Stimulated activated naive CD8-positive, alpha-beta T cell treated with anti-CD3 and anti-CD28 coated beads, Interleukin-15, Interleukin-2, amounts not matched to agents 100 ng/mL and 50 ng/mL, for 24 hours (primary cell): ENCODE results near the gene CACNA2D3.

Source experiments
- H3K27ac Mint-ChIP-seq: one replicate; pipeline ENCODE4 v1.8.0; 2021; ENCODE audit warnings: mild to moderate bottlenecking, mixed read lengths
- H3K27me3 Mint-ChIP-seq: one replicate; pipeline ENCODE4 v1.8.0; 2021; ENCODE audit warnings: mixed read lengths
- H3K36me3 Mint-ChIP-seq: one replicate; pipeline ENCODE4 v1.8.0; 2021; ENCODE audit warnings: low read depth, mixed read lengths
- H3K4me1 Mint-ChIP-seq: one replicate; pipeline ENCODE4 v1.8.0; 2021; ENCODE audit warnings: low read depth, mixed read lengths
- H3K4me3 Mint-ChIP-seq: one replicate; pipeline ENCODE4 v1.8.0; 2021; ENCODE audit warnings: mild to moderate bottlenecking, mixed read lengths
- H3K9me3 Mint-ChIP-seq: one replicate; pipeline ENCODE4 v1.8.0; 2021; ENCODE audit warnings: mixed read lengths

Gene CACNA2D3

DNA sequence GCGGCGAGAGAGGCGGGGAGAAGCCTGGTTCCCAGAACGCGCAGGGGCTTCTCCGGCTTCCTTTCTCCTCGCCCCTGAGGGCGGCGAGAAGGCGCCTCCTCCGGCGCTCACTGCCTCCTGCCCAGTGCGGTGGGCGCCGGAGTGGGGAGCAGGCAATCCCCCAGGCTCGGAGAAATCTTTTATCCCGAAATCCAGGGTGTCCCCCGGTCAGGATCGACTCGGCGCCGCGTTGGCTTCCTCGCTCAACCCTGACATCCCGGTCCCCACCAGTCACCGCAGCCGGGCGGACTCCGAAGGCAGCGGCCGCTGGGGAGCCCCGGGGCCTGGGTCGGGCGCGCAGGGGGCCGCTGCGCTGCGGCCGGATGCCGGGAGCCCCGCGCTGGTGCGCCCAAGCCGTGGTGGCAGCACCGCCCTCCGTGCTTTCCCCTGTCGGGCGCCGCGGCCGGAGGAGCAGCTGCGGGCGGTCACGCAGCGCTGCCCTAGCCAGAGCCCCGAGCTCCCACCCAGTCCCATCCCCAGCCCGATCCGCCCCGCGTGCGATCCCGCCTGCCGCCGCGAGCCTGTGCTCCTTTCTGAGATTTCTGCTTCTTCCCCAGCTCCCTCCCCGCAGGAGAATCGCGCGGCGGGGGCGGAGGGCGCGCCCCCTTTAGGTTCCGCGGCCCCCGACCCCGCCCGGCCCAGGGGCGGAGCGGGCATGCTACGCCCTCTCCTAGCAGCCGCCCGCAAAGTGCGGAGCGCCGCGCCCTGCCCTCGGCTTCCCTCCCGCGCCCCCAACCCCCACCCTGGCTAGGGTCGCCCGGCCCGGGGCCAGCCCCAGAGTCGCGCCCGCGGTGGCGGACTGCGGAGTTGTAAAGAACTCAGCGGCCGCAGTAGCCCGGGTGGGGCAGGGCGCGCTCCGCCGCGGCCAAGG, 683 bp upstream of the CACNA2D3 start:
- Mint-ChIP-seq H3K27ac (no peak overlapping the region), H3K27me3 (peaks cover 55% of the 10 kb centered on the region), H3K4me1 (peaks cover 4% of the 10 kb centered on the region), H3K9me3 (no peaks in the 10 kb centered on the region), H3K4me3 (no peak overlapping the region), H3K36me3 (no peaks in the 10 kb centered on the region)

DNA sequence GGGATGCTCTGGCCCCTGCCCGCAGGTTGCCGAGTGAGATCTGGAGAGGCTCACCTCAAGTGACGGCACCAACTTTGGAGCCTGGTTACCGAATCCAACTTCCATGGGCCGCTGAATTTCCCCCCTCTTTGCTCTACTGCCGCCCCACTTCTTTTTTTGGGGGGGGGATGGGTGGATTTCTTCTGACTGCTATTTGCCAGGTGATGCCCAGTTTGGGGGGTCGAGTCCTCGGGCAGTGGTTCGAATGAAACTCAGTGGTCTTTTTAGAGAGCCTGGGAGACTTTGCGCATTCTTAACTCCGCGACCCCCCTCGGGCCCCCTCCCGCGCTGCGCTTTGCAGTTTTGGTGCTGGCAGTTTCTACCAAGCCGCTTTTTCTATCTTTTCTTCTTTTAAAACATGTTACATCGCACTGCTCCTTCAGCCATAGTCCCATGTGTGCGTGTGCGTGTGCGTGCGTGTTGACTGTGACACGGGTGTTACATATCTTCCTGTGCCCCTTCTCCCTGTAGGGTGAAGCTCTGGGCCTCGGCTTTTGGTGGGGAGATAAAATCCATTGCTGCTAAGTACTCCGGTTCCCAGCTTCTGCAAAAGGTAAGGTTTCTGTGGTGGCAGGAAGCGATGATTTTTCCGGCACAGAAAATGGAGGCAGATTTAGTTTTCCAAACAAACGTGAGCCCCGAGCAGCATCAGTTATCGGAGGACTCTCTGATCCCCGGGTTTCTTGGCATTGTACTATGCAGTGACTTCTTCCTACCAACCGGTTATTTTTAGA, 837 bp downstream of the CACNA2D3 start:
- Mint-ChIP-seq H3K27ac (no peak overlapping the region), H3K36me3 (no peaks in the 10 kb centered on the region), H3K27me3 (peaks cover 43% of the 10 kb centered on the region), H3K4me3 (peak overlapping the region; percentile 26), H3K9me3 (no peaks in the 10 kb centered on the region), H3K4me1 (peaks cover 4% of the 10 kb centered on the region)

DNA sequence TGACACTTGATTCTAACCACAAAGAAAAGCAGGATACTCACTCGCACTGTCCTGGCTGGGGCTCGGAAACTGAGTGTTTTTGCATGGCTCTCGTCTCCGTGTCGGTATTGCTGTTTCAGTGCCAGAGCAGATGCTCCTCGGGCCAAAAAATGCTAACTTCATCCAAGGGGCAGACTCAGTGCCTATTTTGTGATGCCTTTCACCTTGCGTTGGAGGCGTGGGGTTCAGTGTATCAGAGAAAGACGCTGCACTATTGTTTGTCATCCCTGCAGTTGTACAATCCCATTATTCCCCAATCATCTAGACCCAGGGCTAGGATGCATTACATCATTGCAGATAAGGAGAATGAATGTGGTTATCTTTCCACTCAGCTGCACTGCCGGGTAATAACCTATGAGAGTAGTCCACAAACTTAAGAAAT, 1.4 kb downstream of the CACNA2D3 start:
- Mint-ChIP-seq H3K9me3 (no peaks in the 10 kb centered on the region), H3K4me1 (peaks cover 4% of the 10 kb centered on the region), H3K4me3 (peak overlapping the region; percentile 26), H3K27ac (no peak overlapping the region), H3K27me3 (peaks cover 46% of the 10 kb centered on the region), H3K36me3 (no peaks in the 10 kb centered on the region)

DNA sequence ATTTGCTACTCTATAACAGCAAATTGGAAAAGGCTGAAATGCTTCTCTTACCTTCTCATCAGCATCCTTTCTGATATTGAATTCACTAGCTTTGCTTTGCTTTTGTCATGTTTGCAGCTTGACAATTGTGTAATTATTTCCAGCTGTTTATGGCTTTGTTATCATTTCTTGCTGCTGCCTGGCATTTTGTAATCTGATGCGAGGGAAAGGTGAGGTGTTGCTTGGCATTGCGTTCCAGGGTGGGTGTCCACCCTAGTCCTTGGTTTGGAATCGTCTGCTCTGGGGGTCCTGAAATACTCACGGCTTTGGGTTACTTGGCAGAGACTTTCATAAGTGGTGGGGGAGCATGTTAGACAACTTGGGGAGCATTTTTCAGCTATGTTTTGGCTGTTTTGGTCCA, 2.9 kb downstream of the CACNA2D3 start:
- Mint-ChIP-seq H3K27ac (no peak overlapping the region), H3K36me3 (no peaks in the 10 kb centered on the region), H3K27me3 (peaks cover 39% of the 10 kb centered on the region), H3K4me1 (peaks cover 4% of the 10 kb centered on the region), H3K4me3 (no peak overlapping the region), H3K9me3 (no peaks in the 10 kb centered on the region)

DNA sequence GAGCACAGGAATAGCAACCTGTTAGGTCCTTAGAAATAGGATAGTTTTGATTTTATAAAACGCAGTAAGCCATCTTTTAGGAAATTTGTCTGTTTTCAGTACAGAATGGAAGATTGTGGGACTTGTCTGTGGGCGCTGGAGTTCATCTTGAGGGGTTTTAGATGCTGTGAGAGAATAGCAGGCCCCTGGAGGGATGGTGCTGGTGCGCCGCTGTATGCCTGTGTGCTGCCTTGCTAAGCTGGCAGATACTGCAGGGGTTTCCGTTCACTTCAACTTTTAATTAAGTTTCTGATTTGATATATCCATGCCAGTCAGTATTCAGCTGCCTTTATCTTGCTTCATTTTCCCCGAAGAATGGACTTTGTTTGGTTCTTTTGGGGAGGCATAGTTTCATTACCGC, 4.2 kb downstream of the CACNA2D3 start:
- Mint-ChIP-seq H3K36me3 (no peaks in the 10 kb centered on the region), H3K4me1 (peaks cover 4% of the 10 kb centered on the region), H3K9me3 (no peaks in the 10 kb centered on the region), H3K27ac (no peak overlapping the region), H3K4me3 (no peak overlapping the region), H3K27me3 (peaks cover 42% of the 10 kb centered on the region)

DNA sequence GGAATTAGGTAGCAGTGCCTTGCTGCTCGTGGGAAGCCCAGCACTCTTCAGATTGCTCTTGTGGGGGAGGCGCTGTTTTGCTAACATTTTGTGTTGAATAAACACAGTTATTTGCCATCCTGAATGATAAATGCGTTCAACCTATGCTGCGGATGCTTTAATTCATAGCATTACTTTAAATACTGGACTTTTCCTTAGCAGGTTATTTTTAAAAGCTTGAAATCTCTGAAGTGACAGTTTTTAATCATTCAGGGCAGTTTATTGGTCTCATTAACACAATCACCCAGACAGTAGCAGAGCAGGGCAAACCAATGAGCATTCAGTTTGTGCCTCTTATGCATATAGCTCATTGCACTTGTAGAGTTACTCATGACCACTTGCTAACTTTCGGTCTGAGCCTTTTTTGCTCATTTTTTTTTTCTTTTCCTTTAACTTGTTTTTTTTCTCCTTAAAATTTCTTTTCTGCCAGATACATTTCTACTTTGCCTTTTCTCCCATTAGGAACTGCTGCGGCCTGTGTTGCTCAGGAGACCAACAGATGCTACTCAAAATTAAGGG, 5.2 kb downstream of the CACNA2D3 start:
- no peak overlapping the region for H3K4me3 Mint-ChIP-seq
- H3K27me3 Mint-ChIP-seq = peaks cover 42% of the 10 kb centered on the region
- no peak overlapping the region for H3K27ac Mint-ChIP-seq
- H3K36me3 Mint-ChIP-seq = no peaks in the 10 kb centered on the region
- H3K4me1 Mint-ChIP-seq = peaks cover 4% of the 10 kb centered on the region
- no peaks in the 10 kb centered on the region for H3K9me3 Mint-ChIP-seq

DNA sequence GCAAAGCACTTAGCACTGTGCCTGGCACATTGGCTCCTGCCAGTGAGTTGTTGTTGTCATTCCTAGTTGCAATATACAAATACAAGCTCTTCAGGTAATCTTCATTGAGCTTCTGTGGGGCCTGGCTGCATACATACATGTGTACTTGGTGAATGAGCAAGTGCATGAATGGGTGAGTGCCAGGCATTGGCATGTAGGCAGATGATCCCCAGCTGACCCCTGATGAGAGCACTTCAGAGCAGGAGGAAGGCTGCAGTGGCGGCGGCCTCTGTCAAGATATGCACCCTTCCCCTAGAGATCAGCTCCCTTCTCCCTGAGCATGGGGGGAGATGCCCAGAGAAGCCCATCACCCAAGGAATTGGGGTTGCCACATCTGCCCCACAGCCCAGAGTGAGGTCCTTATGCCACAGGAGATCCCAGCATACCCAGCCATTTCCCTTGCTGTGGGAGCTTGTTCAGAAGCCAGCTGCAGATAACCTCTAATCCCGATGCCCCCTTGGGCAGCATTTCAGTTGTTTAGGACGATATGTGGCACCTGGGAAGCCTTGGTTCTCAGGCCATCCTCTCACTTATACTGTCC, 8.8 kb downstream of the CACNA2D3 start:
- H3K27me3 Mint-ChIP-seq = peaks cover 13% of the 10 kb centered on the region
- H3K9me3 Mint-ChIP-seq = no peaks in the 10 kb centered on the region
- H3K36me3 Mint-ChIP-seq = no peaks in the 10 kb centered on the region
- no peak overlapping the region for H3K4me3 Mint-ChIP-seq
- H3K4me1 Mint-ChIP-seq = no peaks in the 10 kb centered on the region
- no peak overlapping the region for H3K27ac Mint-ChIP-seq

DNA sequence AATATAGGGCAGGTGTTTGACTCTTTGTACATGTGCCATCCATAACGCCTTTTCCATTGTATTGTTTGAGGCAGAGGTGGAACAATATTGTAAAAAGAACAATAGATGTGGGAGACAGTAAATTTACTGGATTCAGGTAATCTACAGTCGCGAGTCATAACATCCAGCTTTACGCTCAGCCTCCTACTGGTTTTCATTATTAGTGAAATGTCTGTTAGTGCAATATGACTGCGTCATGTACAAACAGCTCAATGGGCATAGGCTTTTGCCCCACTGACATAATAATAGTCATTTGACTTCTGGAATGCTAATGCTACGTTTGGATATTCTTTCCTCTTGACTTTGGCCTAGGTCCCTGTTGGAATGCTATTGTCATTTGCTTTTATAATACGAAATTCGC, 9.5 kb downstream of the CACNA2D3 start:
- Mint-ChIP-seq H3K9me3 (no peaks in the 10 kb centered on the region), H3K4me1 (no peaks in the 10 kb centered on the region), H3K4me3 (no peak overlapping the region), H3K27ac (no peak overlapping the region), H3K36me3 (no peaks in the 10 kb centered on the region), H3K27me3 (peaks cover 13% of the 10 kb centered on the region)

DNA sequence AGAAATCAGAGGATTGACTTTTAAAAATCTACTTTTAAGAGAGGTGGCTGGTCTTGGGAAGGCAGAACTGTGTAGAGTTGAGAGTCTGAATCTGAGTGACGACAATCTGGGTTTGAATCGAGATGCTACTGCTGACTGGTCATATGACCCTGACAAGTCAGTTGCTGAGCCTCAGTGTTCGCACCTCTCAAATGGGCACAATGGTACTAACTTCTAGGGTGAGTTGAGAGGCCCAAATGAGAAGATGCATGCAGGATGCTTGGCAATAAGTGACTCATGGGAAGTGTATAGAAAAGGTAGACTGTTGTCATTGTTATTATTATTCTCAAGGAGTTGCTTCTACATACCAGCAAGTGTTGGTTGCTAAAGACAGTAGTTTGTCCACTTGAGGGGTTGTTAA, 10.3 kb downstream of the CACNA2D3 start:
- no peaks in the 10 kb centered on the region for H3K36me3 Mint-ChIP-seq
- no peak overlapping the region for H3K4me3 Mint-ChIP-seq
- no peak overlapping the region for H3K27ac Mint-ChIP-seq
- H3K4me1 Mint-ChIP-seq = no peaks in the 10 kb centered on the region
- H3K9me3 Mint-ChIP-seq = no peaks in the 10 kb centered on the region
- H3K27me3 Mint-ChIP-seq = peaks cover 13% of the 10 kb centered on the region

DNA sequence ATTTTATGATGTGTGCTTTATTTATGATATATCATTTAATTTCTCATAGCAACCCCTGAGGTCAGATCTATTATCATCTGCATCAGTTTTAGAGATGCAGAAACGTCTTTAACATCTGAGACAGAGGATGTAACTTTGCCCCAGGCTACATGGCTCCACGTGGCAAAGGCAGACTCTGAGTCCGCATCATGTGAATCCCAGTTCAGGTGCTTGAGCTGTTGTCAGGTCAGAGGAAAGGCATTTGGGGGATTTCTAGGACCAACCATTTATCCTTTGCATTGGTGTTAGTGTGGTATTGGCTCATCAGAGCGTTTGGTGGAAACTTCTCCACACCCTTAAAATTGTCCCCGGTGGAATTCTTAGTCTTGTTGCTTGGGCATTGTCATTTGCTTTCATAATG, 10.8 kb downstream of the CACNA2D3 start:
- Mint-ChIP-seq H3K4me1 (no peaks in the 10 kb centered on the region), H3K27ac (no peak overlapping the region), H3K36me3 (no peaks in the 10 kb centered on the region), H3K9me3 (no peaks in the 10 kb centered on the region), H3K27me3 (peaks cover 13% of the 10 kb centered on the region), H3K4me3 (no peak overlapping the region)

DNA sequence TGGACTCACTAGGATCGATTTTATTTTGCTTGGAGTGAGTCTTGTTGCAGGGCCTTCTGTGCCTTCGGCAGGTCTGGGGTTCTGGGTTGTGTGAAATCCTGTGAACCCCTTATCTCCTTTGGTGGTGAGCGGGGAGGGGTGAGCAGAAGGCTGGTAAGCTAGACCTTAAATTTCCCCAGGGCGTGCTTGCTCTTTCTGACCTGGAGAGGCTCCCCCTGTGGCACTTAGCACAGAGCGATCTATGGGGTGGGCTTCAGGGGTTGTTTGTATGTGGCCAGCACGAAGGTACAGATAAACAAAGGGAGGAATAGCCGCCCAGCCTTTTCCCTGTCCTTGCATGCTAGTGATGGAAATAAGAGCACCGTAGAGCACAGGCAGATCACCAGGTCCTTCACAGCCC, 11.8 kb downstream of the CACNA2D3 start:
- no peak overlapping the region for H3K27ac Mint-ChIP-seq
- no peak overlapping the region for H3K4me3 Mint-ChIP-seq
- peaks cover 6% of the 10 kb centered on the region for H3K27me3 Mint-ChIP-seq
- no peaks in the 10 kb centered on the region for H3K4me1 Mint-ChIP-seq
- no peaks in the 10 kb centered on the region for H3K9me3 Mint-ChIP-seq
- H3K36me3 Mint-ChIP-seq = no peaks in the 10 kb centered on the region

DNA sequence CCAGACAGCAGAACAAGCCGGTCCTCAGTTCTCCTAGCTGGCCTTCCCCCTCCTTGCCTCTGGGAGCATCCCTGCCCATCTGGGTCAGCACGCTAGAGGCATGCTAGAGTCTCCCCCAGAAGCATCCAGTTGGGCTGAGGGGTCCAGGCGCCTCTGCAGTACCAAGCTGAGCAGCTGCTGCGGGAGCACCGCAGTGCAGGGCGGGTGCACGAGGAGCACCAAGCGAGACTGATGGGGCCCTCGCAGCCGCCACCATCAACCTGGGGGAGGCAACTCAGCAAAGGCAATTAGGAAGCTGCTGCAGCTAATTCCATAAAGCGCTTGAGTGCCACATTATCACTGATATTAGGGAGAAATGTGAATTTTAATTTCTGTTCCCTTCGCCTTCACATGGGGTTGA, 12.4 kb downstream of the CACNA2D3 start:
- Mint-ChIP-seq H3K4me3 (no peak overlapping the region), H3K4me1 (no peaks in the 10 kb centered on the region), H3K27ac (no peak overlapping the region), H3K36me3 (no peaks in the 10 kb centered on the region), H3K27me3 (peaks cover 6% of the 10 kb centered on the region), H3K9me3 (no peaks in the 10 kb centered on the region)

DNA sequence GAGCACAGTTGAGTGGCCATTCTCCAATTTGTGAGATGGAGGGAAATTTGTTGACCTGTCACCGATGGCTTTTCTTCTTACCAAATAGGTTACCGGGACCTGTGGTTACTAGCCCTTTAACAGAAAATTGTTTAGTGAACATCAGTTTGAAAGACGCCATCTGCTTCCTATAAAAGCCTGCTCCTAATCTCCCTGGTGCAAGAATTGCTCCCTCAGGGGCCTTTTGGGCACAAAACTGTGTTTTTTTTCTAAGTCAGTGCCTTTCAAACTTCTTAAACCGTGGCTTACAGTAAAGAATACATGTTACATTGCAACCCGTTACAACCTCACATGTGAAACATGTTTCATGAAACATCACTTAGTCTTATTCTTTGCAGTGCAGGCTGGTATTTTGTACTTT, 15.0 kb downstream of the CACNA2D3 start:
- Mint-ChIP-seq H3K27me3 (peaks cover 3% of the 10 kb centered on the region), H3K4me3 (no peak overlapping the region), H3K4me1 (no peaks in the 10 kb centered on the region), H3K27ac (no peak overlapping the region), H3K9me3 (no peaks in the 10 kb centered on the region), H3K36me3 (no peaks in the 10 kb centered on the region)

DNA sequence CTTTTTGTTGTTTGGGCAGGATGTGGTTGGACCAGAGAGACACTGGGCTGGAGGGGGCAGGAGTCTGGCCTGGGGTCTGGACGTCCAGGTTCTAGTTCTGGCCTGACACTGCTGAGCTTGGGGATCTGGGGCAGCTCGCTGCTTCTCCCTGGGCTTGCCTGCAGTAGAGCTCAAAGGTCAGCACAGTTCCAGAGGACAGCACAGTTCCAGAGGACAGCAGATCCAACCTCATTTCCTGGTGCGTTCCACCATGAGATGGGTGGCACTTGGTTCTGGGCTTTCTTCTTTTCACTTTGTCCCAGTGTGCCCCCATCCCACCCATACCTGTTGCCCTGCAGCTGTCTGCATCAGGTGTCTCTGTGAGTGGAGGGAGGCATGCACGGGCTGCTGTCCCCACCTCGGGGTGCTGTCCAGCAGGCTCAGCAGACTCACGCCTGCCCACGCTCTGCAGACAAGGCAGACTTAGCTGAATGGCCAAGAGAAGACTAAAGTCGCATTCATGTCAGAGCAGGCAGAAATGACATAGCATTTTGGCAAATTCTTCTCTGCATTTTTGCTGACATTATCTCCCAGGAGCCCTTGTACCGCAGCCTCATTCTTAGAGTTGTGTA, 16.7 kb downstream of the CACNA2D3 start:
- Mint-ChIP-seq H3K4me3 (no peak overlapping the region), H3K4me1 (no peaks in the 10 kb centered on the region), H3K9me3 (no peaks in the 10 kb centered on the region), H3K27me3 (peaks cover 5% of the 10 kb centered on the region), H3K27ac (no peak overlapping the region), H3K36me3 (no peaks in the 10 kb centered on the region)
